GM12801 (cell line): Measurements from ENCODE around the gene BUD13.

Source experiments
- TF ChIP-seq, protein P1 (sequence below): IDR thresholded peaks from one replicate; pipeline ENCODE4 v1.5.1; 2011; ENCODE audit warnings: control low read depth; ENCODE audit not compliant: insufficient read length; ENCODE audit errors: extremely low read depth

BUD13 gene

DNA sequence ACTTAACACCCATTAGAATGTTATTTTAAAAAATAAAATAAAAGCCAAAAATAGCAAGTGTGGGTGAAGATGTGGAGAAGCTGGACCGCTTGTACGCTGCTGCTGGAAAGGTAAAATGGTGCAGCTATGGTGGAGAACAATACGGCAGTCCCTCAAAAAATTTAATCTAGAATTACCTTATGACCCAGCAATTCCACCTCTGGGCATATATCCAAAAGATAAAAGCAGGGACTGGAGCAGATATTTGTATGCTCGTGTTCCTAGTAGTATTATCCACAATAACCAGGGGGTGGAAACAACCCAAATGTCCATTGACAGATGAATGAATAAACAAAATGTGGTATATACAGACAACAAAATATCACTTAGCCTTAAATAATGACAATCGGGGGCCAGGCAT, 25.0 kb upstream of the BUD13 start:
- TF ChIP-seq, protein P1, sequence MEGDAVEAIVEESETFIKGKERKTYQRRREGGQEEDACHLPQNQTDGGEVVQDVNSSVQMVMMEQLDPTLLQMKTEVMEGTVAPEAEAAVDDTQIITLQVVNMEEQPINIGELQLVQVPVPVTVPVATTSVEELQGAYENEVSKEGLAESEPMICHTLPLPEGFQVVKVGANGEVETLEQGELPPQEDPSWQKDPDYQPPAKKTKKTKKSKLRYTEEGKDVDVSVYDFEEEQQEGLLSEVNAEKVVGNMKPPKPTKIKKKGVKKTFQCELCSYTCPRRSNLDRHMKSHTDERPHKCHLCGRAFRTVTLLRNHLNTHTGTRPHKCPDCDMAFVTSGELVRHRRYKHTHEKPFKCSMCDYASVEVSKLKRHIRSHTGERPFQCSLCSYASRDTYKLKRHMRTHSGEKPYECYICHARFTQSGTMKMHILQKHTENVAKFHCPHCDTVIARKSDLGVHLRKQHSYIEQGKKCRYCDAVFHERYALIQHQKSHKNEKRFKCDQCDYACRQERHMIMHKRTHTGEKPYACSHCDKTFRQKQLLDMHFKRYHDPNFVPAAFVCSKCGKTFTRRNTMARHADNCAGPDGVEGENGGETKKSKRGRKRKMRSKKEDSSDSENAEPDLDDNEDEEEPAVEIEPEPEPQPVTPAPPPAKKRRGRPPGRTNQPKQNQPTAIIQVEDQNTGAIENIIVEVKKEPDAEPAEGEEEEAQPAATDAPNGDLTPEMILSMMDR = no peak

DNA sequence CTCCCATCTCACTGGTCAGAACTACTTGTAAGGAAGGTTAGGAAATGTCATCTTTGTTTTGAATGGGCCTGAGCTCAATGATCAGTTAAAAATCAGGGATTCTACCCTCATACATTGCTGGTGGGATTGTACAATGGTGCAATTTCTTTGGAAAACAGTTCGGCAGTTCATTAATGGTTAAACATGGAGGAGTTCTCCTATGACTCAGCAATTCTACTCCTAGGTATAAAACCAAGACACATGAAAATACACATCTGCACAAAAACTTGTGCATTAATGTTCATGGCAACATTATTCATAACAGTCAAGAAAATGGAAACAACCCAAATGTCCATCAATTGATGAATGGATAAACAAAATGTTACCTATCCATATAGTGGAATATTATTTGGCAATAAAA, 23.8 kb upstream of the BUD13 start:
- TF ChIP-seq, protein P1 = no peak

DNA sequence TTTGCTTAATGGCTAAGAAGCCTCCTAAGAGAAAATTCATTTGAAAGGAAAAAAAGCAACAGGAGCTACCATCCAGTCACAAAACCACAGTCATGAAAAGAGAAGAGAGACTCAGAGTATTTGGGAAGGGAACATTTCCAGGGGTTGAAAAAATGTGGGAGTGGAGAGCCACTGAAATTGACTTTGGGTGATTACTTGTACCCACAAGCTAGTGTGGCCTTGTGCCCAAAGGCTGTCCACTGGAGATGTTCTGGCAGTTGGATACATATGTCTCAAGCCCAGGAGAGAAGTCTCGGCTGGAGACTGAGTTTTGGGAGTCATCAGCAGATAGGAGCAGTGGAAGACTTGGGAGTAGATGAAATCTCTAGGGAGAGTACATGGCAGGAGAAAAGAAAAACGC, 22.1 kb upstream of the BUD13 start:
- TF ChIP-seq, protein P1 = no peak

DNA sequence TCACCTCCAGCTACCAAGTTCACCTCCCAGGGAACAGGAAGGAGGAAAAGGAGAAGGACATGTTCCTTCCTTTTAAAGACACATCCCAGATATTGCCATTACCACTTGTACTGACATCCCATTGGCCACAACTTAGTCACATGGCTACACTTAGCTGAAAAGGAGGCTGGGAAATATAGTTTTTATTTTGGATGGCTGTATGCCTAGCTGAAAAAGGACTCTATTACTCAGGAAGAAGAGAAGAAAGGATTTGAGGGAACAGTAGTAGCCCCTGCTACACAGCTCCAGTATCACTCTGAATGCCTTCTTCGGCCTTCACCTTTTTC, 20.9 kb upstream of the BUD13 start:
- TF ChIP-seq, protein P1 = no peak

DNA sequence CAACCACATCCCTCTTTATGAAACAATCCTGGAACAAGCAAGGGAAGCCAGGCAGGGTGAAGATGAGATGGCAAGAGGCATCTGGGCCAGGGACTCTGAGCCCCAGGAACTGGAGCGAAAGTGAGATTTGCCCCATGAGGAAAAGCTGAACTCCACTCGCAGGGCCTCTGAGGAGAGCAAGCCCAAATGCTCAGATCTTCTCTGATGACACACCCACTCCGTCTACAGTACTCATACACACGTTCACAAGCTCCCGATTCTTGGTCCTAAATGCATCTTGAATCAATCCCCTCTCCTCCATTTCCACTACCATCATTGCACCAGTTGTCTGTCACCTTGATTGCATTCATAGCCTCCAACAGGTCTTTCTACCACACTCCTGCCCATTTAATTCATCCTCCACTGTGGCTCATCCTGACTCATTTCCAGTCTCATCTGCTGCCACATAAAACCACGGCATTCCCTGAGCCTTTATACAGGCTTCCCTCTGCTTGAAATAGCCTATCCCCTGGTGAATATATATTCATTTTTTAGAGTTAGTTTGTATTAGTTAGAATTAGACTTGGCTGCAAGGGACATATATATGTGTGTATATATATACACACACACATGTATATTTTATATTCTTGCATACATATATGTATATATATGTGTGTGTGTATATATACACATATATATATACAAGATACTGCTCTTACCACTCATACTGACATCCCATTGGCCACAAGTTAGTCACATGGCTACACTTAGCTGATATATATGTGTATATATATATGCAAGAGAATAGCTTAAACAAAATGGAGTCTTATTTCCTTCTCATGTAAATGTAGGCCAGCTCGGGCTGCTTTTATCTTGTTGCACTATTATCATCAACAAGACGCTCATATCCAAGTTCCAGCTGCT, 20.3 kb upstream of the BUD13 start:
- TF ChIP-seq, protein P1 = no peak

DNA sequence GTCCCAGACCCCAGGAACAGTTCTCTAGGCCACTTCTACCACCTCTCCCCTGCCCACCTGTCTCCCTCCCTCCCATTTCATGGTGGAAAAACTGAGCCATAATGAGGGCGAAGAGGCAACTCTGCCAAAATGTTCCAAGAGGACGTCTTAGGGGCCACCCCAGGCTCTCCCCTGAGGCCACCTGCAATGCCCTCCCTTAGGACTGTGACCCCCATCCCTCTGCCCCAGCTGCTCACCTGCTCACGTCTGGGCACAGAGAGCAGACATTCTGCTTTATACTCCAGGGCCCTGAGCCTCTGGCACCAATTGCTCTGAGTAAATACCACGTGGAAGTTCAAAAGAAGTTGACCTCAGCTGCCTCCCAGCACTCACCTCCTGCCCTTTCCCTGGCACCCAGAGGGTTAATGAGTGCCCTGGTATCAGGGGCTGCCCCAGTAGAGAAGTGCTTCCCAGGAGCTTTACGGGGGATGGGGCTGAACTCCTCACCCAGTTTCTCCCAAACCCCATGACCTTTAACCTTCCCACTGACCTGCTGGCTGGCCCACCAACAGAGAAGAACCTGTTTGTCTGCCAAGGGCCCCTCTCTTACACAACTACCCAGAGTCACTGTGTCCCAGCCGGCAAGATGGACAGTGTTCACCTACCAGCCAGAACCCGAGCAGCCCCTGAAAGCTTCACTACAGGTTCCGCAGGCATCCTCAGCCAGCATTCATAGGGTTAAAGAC, 19.5 kb upstream of the BUD13 start:
- TF ChIP-seq, protein P1 = no peak

DNA sequence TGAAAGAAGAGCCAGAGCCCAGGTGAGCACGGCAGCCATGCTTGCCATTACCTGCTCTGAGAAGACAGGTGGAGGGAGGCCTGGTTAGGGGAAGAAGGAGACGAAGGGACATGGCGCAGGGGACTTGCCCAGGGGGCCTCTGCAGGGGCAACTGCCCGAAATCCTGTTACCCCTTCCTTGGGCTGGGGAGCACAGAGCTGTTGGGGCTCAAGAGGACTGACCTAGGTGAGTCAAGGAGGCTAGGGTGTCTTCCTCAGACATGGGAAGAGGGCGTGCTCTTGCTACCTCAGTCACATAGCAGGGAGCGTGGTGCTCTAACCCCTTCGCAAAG, 19.0 kb upstream of the BUD13 start, which contains the start of gene APOA5:
APOA5 (minus strand) TSS at position 67 of the 331 bp plus-strand sequence; CDS start at position 48, 19 bp downstream.
- TF ChIP-seq, protein P1 = no peak
